Endothelial cell of umbilical vein (primary cell): ENCODE data around the gene SMAP1. TPM values are rescaled to one million over a fixed set of nuclear protein-coding genes. Genes with fewer than 3 reads are reported as not detected.

ENCODE experiments used
- BruUV-seq: library from RNA; stranded (reverse); fragments of 400-500 nt; replicated peaks from 2 replicates; lab custom pipeline; 2021; lab: Mats Ljungman, UMichigan
- CTCF ChIA-PET: fragments of 300-600, 350-600 bp; sonication (Branson Sonifier 250); formaldehyde crosslinking; loops from one replicate; lab custom pipeline; 2021; ENCODE audit warnings: antibody characterized with exemption, inconsistent platforms; lab: Charles Lee
- POLR2A ChIA-PET: fragments of 300-600, 350-600 bp; sonication (Branson Sonifier 250); formaldehyde crosslinking; loops from one replicate; lab custom pipeline; 2021; ENCODE audit warnings: antibody characterized with exemption, inconsistent platforms; lab: Charles Lee
- DNase-seq: peaks from one replicate; pipeline ENCODE4 v3.0.0-alpha.2; 2011; ENCODE audit warnings: low read depth, low spot score
- FAIRE-seq: peaks from 2 replicates; lab custom pipeline; 2011; peaks lifted over from hg19 to GRCh38; lab: Jason Lieb, UNC
- H2AFZ ChIP-seq: 2 replicates; pipeline ENCODE4 v1.6.0; 2012; ENCODE audit warnings: low read depth, low read length, control low read depth, inconsistent platforms
- H3K27ac ChIP-seq: 2 replicates; pipeline ENCODE4 v1.5.1; 2011; ENCODE audit warnings: low read depth, mild to moderate bottlenecking, control low read depth, low read length, moderate library complexity; ENCODE audit not compliant: insufficient read depth
- H3K27me3 ChIP-seq, 2 experiments: 2 replicates each; pipeline versions ENCODE4 v1.6.0 to v1.6.1; 2011; ENCODE audit warnings: low read length in 2 of 2, mixed read lengths in 1 of 2; ENCODE audit not compliant: control insufficient read depth in 2 of 2, insufficient read depth in 2 of 2
- H3K36me3 ChIP-seq, 2 experiments: 2 replicates in 1 of 2; 3 replicates in 1 of 2; pipeline ENCODE4 v1.5.1; 2011; ENCODE audit warnings: low read length in 2 of 2, mild to moderate bottlenecking in 1 of 2, moderate library complexity in 1 of 2; ENCODE audit not compliant: control insufficient read depth in 2 of 2, insufficient read depth in 2 of 2; ENCODE audit errors: extremely low read depth in 1 of 2
- H3K4me1 ChIP-seq: 3 replicates; pipeline ENCODE4 v1.5.1; 2011; ENCODE audit warnings: mild to moderate bottlenecking, low read length; ENCODE audit not compliant: control insufficient read depth, insufficient read depth; ENCODE audit errors: extremely low read depth
- H3K4me2 ChIP-seq: 2 replicates; pipeline ENCODE4 v1.6.1; 2011; ENCODE audit warnings: low read length, control low read depth, mixed read lengths; ENCODE audit not compliant: insufficient read depth
- H3K4me3 ChIP-seq, 3 experiments: fragments of 200-600 bp in 1 of 3; sonication (generic), shearing (Covaris generic) in 1 of 3; replicated peaks in 1 of 3; 2 replicates each; pipeline ENCODE4 v1.5.1; 2011 to 2016; ENCODE audit warnings: control low read depth in 3 of 3, low read length in 3 of 3, mild to moderate bottlenecking in 2 of 3, inconsistent platforms in 1 of 3, low read depth in 1 of 3, moderate library complexity in 1 of 3; ENCODE audit not compliant: insufficient read depth in 1 of 3
- H3K79me2 ChIP-seq: 2 replicates; pipeline ENCODE4 v1.6.0; 2012; ENCODE audit warnings: low read length, inconsistent platforms; ENCODE audit not compliant: control insufficient read depth, insufficient read depth
- H3K9ac ChIP-seq: replicated peaks from 2 replicates; pipeline ENCODE3; 2011; ENCODE audit warnings: low read length, control low read depth; ENCODE audit not compliant: insufficient read depth; ENCODE audit errors: extremely low read depth
- H3K9me1 ChIP-seq: replicated peaks from 3 replicates; pipeline ENCODE4 v1.6.0; 2011; ENCODE audit warnings: mild to moderate bottlenecking, low read length; ENCODE audit not compliant: control insufficient read depth, insufficient read depth; ENCODE audit errors: extremely low read depth
- H3K9me3 ChIP-seq: replicated peaks from 2 replicates; pipeline ENCODE4 v1.5.1; 2012; ENCODE audit warnings: low read length, inconsistent platforms; ENCODE audit not compliant: control insufficient read depth, insufficient read depth
- H4K20me1 ChIP-seq: replicated peaks from 2 replicates; pipeline ENCODE3; 2011; ENCODE audit warnings: mild to moderate bottlenecking, low read length; ENCODE audit not compliant: control insufficient read depth, insufficient read depth; ENCODE audit errors: extremely low read depth
- EZH2 ChIP-seq: IDR thresholded peaks from 2 replicates; pipeline ENCODE4 v1.6.1; 2012; ENCODE audit warnings: borderline replicate concordance, low read depth, mild to moderate bottlenecking, moderate library complexity, low read length, inconsistent platforms; ENCODE audit not compliant: severe bottlenecking
- FOS ChIP-seq: IDR thresholded peaks from 2 replicates; pipeline ENCODE4 v1.6.1; 2011; ENCODE audit warnings: mild to moderate bottlenecking, low read length, moderate library complexity, borderline replicate concordance; ENCODE audit not compliant: insufficient read depth
- GATA2 ChIP-seq: IDR thresholded peaks from 2 replicates; pipeline ENCODE4 v1.7.0; 2011; ENCODE audit warnings: low read depth, mild to moderate bottlenecking, moderate library complexity, mixed read lengths, low read length; ENCODE audit not compliant: insufficient read length, insufficient read depth
- JUN ChIP-seq: IDR thresholded peaks from 2 replicates; pipeline ENCODE4 v1.6.1; 2011; ENCODE audit warnings: borderline replicate concordance, low read depth; ENCODE audit not compliant: insufficient read length, insufficient read depth
- MYC ChIP-seq: IDR thresholded peaks from one replicate; pipeline ENCODE4 v1.6.1; 2011; ENCODE audit warnings: mild to moderate bottlenecking, low read depth, low read length
- POLR2A ChIP-seq: IDR thresholded peaks from 2 replicates; pipeline ENCODE4 v1.6.1; 2012; ENCODE audit warnings: low read depth, mild to moderate bottlenecking, control low read depth, low read length
- POLR2AphosphoS5 ChIP-seq: IDR thresholded peaks from 2 replicates; pipeline ENCODE4 v1.6.1; 2012; ENCODE audit warnings: low read depth, mild to moderate bottlenecking, control low read depth, low read length, moderate library complexity; ENCODE audit not compliant: insufficient read depth
- dilution Hi-C: fragments of 300-500 bp; cut with MboI; formaldehyde crosslinking; loops from one replicate; pipeline ENCODE4 v1.15.0; 2019; ENCODE audit warnings: low sequenced_read_pairs; ENCODE audit not compliant: extremely low pct_ligation_motif_present
- intact Hi-C: fragments of 100-400 bp; cut with micrococcal nuclease; formaldehyde crosslinking; loops from one replicate; pipeline ENCODE4 v1.10.0; 2022
- polyA plus RNA-seq, 4 experiments: library from polyadenylated mRNA; depleted of rRNA in 3 of 4; stranded (reverse) in 3 of 4; unstranded in 1 of 4; fragments of >200 nt; gene quantifications; 2 replicates each; pipeline versions ENCODE4 v1.2.1 to v1.2.3, GENCODE V29; 2011 to 2012; ENCODE audit warnings: missing spikeins in 1 of 4
- total RNA-seq: library from RNA; stranded (reverse); gene quantifications from 2 replicates; pipeline ENCODE4 v1.2.3, GENCODE V29; 2021
- TF ChIP-seq, protein P1 (sequence below), 2 donors: IDR thresholded peaks; 1 replicate in 1 of 2; 2 replicates in 1 of 2; pipeline ENCODE4 v1.5.1; 2011; ENCODE audit warnings: low read length in 2 of 2, mild to moderate bottlenecking in 2 of 2, moderate library complexity in 2 of 2, control low read depth in 1 of 2, inconsistent platforms in 1 of 2, low read depth in 1 of 2; ENCODE audit not compliant: insufficient read depth in 1 of 2; ENCODE audit errors: extremely low read depth in 1 of 2

SMAP1 gene
- total and polyA plus RNA-seq, 2 donors (not counting 3 experiments of a cell fraction or from before 2014, with no cell fraction given), result 14.6 to 24.6 TPM

DNA sequence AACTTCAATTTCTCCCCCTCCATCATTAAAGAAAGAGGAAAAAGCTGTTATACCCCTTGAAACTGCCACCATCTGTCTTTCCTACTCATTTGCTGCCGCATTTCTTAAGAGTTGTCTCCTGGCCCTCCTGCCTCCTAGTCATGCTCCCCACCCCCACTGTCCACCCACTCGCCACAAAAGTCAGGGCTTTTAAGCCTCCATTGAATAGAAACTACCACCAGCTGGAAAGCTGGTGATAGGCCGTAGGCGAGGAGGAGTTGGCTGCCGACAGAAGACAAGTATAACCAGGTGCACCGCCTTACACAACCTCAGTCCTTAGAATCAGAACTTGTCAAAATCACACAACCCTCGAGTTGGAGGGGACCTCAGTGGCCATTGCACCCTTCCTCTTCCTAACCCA lies 221.6 kb downstream of the SMAP1 start:
- POLR2A ChIA-PET, result no interaction called here
- H3K79me2 ChIP-seq, result no peaks in the 10 kb centered on the region
- H3K9me3 ChIP-seq, result no peaks in the 10 kb centered on the region
- no peaks in the 10 kb centered on the region for H3K9me1 ChIP-seq
- CTCF ChIA-PET, result no interaction called here
- no peak overlapping the region for H3K4me3 ChIP-seq
- H3K27me3 ChIP-seq, result peaks cover 0 to 5% of the 10 kb centered on the region in 2 experiments
- no peak for TF ChIP-seq FOS
- TF ChIP-seq POLR2A, result no peak
- TF ChIP-seq POLR2AphosphoS5, result no peak
- TF ChIP-seq, protein P1, sequence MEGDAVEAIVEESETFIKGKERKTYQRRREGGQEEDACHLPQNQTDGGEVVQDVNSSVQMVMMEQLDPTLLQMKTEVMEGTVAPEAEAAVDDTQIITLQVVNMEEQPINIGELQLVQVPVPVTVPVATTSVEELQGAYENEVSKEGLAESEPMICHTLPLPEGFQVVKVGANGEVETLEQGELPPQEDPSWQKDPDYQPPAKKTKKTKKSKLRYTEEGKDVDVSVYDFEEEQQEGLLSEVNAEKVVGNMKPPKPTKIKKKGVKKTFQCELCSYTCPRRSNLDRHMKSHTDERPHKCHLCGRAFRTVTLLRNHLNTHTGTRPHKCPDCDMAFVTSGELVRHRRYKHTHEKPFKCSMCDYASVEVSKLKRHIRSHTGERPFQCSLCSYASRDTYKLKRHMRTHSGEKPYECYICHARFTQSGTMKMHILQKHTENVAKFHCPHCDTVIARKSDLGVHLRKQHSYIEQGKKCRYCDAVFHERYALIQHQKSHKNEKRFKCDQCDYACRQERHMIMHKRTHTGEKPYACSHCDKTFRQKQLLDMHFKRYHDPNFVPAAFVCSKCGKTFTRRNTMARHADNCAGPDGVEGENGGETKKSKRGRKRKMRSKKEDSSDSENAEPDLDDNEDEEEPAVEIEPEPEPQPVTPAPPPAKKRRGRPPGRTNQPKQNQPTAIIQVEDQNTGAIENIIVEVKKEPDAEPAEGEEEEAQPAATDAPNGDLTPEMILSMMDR (IDR thresholded peaks at IDR 0.05; ENCODE audit: extremely low read depth in 1 of 2, insufficient read depth in 1 of 2, low read depth in 1 of 2, low read length in 2 of 2), result no peak
- TF ChIP-seq GATA2, result no peak
- no peak for TF ChIP-seq JUN
- no peak for TF ChIP-seq EZH2
- no peak for TF ChIP-seq MYC
- no peak overlapping the region for H3K9ac ChIP-seq
- DNase-seq (no peak), FAIRE-seq (no peak)
- H3K36me3 ChIP-seq, result no peaks in the 10 kb centered on the region
- no peak overlapping the region for H3K4me2 ChIP-seq
- no TSS peak for BruUV-seq
- no peak overlapping the region for H3K27ac ChIP-seq
- intact Hi-C loops, result loop anchor here (10.0 kb wide), 2 partner anchors 514 to 664 kb away; no protein-coding TSS in a partner anchor
- H3K4me1 ChIP-seq, result no peaks in the 10 kb centered on the region
- no peak overlapping the region for H2AFZ ChIP-seq
- H4K20me1 ChIP-seq, result no peaks in the 10 kb centered on the region
- dilution Hi-C loops, result no loop called here
